ENCODE results near the gene TMEM266. TPM values are rescaled to one million over a fixed set of nuclear protein-coding genes. Genes with fewer than 3 reads are reported as not detected.

TMEM266 gene
- total and polyA plus RNA-seq, 2 experiments from 2014 or later = 0.42 to 5.0 TPM

- TF ChIP-seq EZH2 (IDR thresholded peaks at IDR 0.05; ENCODE audit: low read depth, unreplicated experiment) (no peak), JUNB (IDR thresholded peaks at IDR 0.05; ENCODE audit: unreplicated experiment) (no peak), ZNF331 (CRISPR knock-in tag; IDR thresholded peaks at IDR 0.05; ENCODE audit: low read depth) (no peak), ZNF114 (CRISPR knock-in tag; IDR thresholded peaks at IDR 0.05) (no peak), POLR2AphosphoS5 (IDR thresholded peaks at IDR 0.05; ENCODE audit: low read depth) (no peak), NANOG (IDR thresholded peaks at IDR 0.05; ENCODE audit: borderline replicate concordance) (no peak), STAT1 (IDR thresholded peaks at IDR 0.05; ENCODE audit: unreplicated experiment) (no peak), CREB1 (CRISPR knock-in tag; IDR thresholded peaks at IDR 0.05; ENCODE audit: low read depth) (no peak), REST (IDR thresholded peaks at IDR 0.05; ENCODE audit: unreplicated experiment) (no peak)
- TF ChIP-seq, protein P1, sequence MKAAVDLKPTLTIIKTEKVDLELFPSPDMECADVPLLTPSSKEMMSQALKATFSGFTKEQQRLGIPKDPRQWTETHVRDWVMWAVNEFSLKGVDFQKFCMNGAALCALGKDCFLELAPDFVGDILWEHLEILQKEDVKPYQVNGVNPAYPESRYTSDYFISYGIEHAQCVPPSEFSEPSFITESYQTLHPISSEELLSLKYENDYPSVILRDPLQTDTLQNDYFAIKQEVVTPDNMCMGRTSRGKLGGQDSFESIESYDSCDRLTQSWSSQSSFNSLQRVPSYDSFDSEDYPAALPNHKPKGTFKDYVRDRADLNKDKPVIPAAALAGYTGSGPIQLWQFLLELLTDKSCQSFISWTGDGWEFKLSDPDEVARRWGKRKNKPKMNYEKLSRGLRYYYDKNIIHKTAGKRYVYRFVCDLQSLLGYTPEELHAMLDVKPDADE (IDR thresholded peaks at IDR 0.05) = no peak
- TF ChIP-seq, protein P2, sequence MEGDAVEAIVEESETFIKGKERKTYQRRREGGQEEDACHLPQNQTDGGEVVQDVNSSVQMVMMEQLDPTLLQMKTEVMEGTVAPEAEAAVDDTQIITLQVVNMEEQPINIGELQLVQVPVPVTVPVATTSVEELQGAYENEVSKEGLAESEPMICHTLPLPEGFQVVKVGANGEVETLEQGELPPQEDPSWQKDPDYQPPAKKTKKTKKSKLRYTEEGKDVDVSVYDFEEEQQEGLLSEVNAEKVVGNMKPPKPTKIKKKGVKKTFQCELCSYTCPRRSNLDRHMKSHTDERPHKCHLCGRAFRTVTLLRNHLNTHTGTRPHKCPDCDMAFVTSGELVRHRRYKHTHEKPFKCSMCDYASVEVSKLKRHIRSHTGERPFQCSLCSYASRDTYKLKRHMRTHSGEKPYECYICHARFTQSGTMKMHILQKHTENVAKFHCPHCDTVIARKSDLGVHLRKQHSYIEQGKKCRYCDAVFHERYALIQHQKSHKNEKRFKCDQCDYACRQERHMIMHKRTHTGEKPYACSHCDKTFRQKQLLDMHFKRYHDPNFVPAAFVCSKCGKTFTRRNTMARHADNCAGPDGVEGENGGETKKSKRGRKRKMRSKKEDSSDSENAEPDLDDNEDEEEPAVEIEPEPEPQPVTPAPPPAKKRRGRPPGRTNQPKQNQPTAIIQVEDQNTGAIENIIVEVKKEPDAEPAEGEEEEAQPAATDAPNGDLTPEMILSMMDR (conservative IDR thresholded peaks at IDR 0.05; ENCODE audit: low read depth in 2 of 2) = no peak
Measured at GRCh38 chr15:76180321-76180720, 120.5 kb downstream of the TMEM266 start (continued).

- no peaks in the 10 kb centered on the region for H3K4me1 ChIP-seq (ENCODE audit: insufficient read depth)
- no peak overlapping the region for H3K4me2 ChIP-seq
- ATAC-seq = no peak
- peaks cover 4% of the 10 kb centered on the region; the same call in 1 of the 3 replicates for H3K4me1 Mint-ChIP-seq
- H3K27me3 Mint-ChIP-seq (ENCODE audit: insufficient read depth, low read depth, poor library complexity) = peaks cover 17% of the 10 kb centered on the region
- no peak overlapping the region for H3K4me3 ChIP-seq
- H3F3A ChIP-seq (replicated peaks; ENCODE audit: low read depth) = no peaks in the 10 kb centered on the region
- no peaks in the 10 kb centered on the region for H3K9me3 Mint-ChIP-seq
- no peak overlapping the region for H2AFZ ChIP-seq
- no peaks in the 10 kb centered on the region for H3K27me3 ChIP-seq (ENCODE audit: insufficient read depth)
- no peak for DNase-seq (ENCODE audit: low spot score)
- H3K27ac ChIP-seq (ENCODE audit: low read depth) = no peak overlapping the region
- no peak overlapping the region for H3K27ac Mint-ChIP-seq
- no peaks in the 10 kb centered on the region for H3K79me2 ChIP-seq (replicated peaks; ENCODE audit: insufficient read depth)
- no peaks in the 10 kb centered on the region for H4K20me1 ChIP-seq (replicated peaks; ENCODE audit: insufficient read depth)
- no peak overlapping the region for H3K4me3 Mint-ChIP-seq
- H3K36me3 Mint-ChIP-seq (ENCODE audit: low read depth) = no peaks in the 10 kb centered on the region
- no peaks in the 10 kb centered on the region for H3K9me2 ChIP-seq (ENCODE audit: insufficient read depth)
- no peaks in the 10 kb centered on the region for H3K36me3 ChIP-seq (ENCODE audit: insufficient read depth)
- no peak for TF ChIP-seq CREB1 (CRISPR knock-in tag; IDR thresholded peaks at IDR 0.05; ENCODE audit: low read depth)
- no peak for TF ChIP-seq EZH2 (IDR thresholded peaks at IDR 0.05; ENCODE audit: low read depth, unreplicated experiment)
- TF ChIP-seq, protein P2 (conservative IDR thresholded peaks at IDR 0.05; ENCODE audit: low read depth in 2 of 2) = no peak
- TF ChIP-seq REST (IDR thresholded peaks at IDR 0.05; ENCODE audit: unreplicated experiment) = no peak
- TF ChIP-seq STAT1 (IDR thresholded peaks at IDR 0.05; ENCODE audit: unreplicated experiment) = no peak
- TF ChIP-seq JUNB (IDR thresholded peaks at IDR 0.05; ENCODE audit: unreplicated experiment) = no peak
- TF ChIP-seq, protein P1 (IDR thresholded peaks at IDR 0.05) = no peak
Measured at GRCh38 chr15:76181705-76182107, 121.9 kb downstream of the TMEM266 start.

Data from GM23338 (cell line).